ENCODE measurements around the gene NDUFB5. TPM values are rescaled to one million over a fixed set of nuclear protein-coding genes. Genes with fewer than 3 reads are reported as not detected.
"Not testable (repeated sequence)": the region's sequence is repeated elsewhere in the genome, so short reads cannot be mapped to it uniquely, and the experiment has no call there.

The NDUFB5 gene
- total RNA-seq, 3 donors from 2014 or later, result 123 to 139 (median 138) TPM

DNA sequence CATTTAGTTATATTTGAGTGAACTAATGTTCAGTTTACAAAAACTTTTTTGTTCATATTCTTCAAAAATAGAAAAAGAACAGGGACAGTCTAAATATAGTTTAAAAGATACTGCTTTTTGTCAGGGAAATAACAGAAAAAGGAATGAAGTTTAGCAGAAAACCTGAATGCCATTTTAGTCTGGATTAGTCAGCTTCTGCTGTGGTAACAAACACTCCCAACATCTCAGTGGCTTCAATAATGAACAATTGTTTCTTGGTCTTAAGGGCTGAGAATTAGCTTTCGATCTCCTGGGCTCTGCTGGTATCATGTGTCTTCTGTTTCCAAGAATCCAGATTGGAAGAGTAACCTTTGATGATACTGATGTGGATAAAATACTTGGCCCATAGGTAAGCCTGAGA is 35.9 kb downstream of the NDUFB5 start:
- Histone ChIP-seq H3K36me3 (ENCODE audit: low read depth) (no peaks in the 10 kb centered on the region), H3K9me3 (no peaks in the 10 kb centered on the region), H3K4me1 (ENCODE audit: low read depth) (peaks cover 11% of the 10 kb centered on the region), H3K4me3 (no peak overlapping the region)
- intact Hi-C loops (cut with DNase I, micrococcal nuclease), result no loop called here
- no peak for TF ChIP-seq CTCF (IDR thresholded peaks at IDR 0.05)
- no peak for DNase-seq
- ATAC-seq, result no peak

GRCh38 chr3:179642871-179643270 is 38.3 kb downstream of the NDUFB5 start:
- intact Hi-C loops (cut with DNase I, micrococcal nuclease), result no loop called here
- no peak for DNase-seq
- no peak for TF ChIP-seq CTCF (IDR thresholded peaks at IDR 0.05)
- no peaks in the 10 kb centered on the region for H3K9me3 ChIP-seq
- no peaks in the 10 kb centered on the region for H3K36me3 ChIP-seq (ENCODE audit: low read depth)
- no peak overlapping the region for H3K4me3 ChIP-seq
- peaks cover 11% of the 10 kb centered on the region for H3K4me1 ChIP-seq (ENCODE audit: low read depth)
- ATAC-seq, result no peak

- H3K4me3 ChIP-seq; intact Hi-C loops (cut with DNase I, micrococcal nuclease); ATAC-seq; DNase-seq; H3K36me3 ChIP-seq (ENCODE audit: low read depth); H3K9me3 ChIP-seq: not testable (repeated sequence)
- H3K4me1 ChIP-seq (ENCODE audit: low read depth), result peaks cover 11% of the 10 kb centered on the region
Measured at GRCh38 chr3:179643837-179644236, 39.2 kb downstream of the NDUFB5 start.

- TF ChIP-seq CTCF (IDR thresholded peaks at IDR 0.05), result no peak
- ATAC-seq (no peak), DNase-seq (no peak)
- H3K4me3 ChIP-seq, result no peak overlapping the region
- intact Hi-C loops (cut with DNase I, micrococcal nuclease), result no loop called here
- H3K36me3 ChIP-seq (ENCODE audit: low read depth), result no peaks in the 10 kb centered on the region
- no peaks in the 10 kb centered on the region for H3K9me3 ChIP-seq
- H3K4me1 ChIP-seq (ENCODE audit: low read depth), result peaks cover 11% of the 10 kb centered on the region
Measured at GRCh38 chr3:179646177-179646576, 41.6 kb downstream of the NDUFB5 start.

GRCh38 chr3:179651687-179652446 is 47.3 kb downstream of the NDUFB5 start:
- ATAC-seq, result no peak
- no peaks in the 10 kb centered on the region for H3K36me3 ChIP-seq (ENCODE audit: low read depth)
- intact Hi-C loops (cut with DNase I, micrococcal nuclease), result no loop called here
- no peaks in the 10 kb centered on the region for H3K9me3 ChIP-seq
- H3K4me1 ChIP-seq (ENCODE audit: low read depth), result peaks cover 3% of the 10 kb centered on the region
- no peak for DNase-seq
- TF ChIP-seq CTCF (IDR thresholded peaks at IDR 0.05), result no peak
- H3K4me3 ChIP-seq, result no peak overlapping the region

DNA sequence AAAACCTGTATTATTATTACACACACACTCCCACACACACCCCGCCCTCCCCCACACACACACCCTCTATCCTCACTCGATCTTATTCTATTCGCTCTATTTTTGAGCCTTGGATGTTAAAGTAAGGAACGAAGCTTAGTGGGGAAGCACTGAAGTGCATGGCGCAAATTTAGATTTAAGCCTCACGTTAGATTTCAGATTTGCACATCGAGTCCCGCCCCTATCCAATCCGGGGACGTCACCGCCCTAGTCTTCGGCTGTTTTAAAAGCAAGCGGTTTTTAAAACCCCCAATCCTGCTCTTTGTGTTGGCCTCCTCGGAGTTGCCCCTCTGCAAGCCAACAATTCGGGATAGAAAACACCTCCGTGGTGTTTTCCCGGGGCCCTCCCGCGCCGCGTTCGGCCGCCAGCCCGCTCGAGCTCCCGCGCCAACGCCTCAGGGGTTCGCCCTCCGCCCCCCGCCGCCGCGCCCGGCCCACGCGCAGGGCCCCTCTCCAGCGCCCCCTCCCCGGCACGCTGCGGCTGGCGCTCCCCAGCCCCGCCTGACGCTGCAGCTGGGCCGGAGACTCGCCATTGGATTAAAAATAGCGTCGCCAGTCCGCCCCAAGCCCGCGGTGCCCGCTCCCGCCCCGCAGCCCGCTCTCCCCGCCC is 48.0 kb downstream of the NDUFB5 start, which contains the start of gene USP13:
TSS of gene USP13 (plus strand) at position 594 of the 649 bp plus-strand sequence. CDS start 186 bp downstream, outside the sequence.
- Histone ChIP-seq H3K36me3 (ENCODE audit: low read depth) (no peaks in the 10 kb centered on the region), H3K4me3 (peak within 1 kb of the TSS; percentile 61), H3K9me3 (no peaks in the 10 kb centered on the region), H3K4me1 (ENCODE audit: low read depth) (peaks cover 3% of the 10 kb centered on the region)
- no peak for TF ChIP-seq CTCF (IDR thresholded peaks at IDR 0.05)
- intact Hi-C loops (cut with DNase I, micrococcal nuclease), result no loop called here
- DNase-seq (peak; percentile 48 to 75 (median 62)), ATAC-seq (peak; percentile 73)

Data from mucosa of descending colon (tissue), 3 donors.